ENCODE results near the gene ZNF778.

Gene ZNF778

DNA sequence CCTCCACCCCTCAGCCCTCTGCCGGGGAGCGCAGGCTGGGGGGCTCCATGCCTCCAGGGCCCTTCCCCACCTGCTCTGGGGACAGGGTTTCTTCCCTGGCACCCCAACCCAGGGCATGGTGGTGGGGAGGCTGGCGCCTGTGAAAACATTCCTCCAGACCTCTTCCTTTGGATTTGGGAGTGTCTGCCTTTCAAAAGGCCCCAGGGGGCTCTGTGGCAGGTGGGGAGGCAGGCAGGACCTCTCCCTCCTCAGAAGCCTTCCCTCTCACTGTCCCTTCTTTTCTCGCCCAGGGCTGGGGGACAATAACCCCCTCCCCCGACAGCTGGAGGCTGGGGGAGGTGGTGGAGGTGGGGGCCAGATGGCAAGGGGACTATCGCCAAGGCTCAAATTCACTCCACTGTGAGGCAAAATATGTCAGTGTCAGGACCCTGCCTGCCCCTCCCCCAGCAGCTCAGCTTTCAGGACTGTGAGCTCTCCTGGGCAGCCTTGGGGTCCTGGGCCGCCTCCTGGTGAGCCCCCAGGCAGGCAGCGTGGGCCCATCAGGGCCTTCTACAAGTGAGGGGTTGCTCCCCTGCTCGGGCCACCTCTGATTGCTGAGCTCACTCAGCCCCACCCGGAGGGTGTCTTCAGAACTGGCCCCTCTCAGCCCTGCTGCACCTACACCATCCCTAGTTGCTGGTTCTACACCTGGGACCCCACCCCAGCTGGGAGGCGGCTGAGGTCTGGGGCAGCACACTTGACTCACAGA is 44.2 kb upstream of the ZNF778 start:
- Histone ChIP-seq H3K27ac (ENCODE audit: low read length) (no peak overlapping the region), H3K27me3 (ENCODE audit: insufficient read depth, low read length, poor library complexity) (peaks cover 5% of the 10 kb centered on the region), H3K79me2 (ENCODE audit: insufficient read depth, low read length) (no peaks in the 10 kb centered on the region), H3K4me1 (ENCODE audit: insufficient read depth, low read length) (peaks cover 12% of the 10 kb centered on the region), H3K4me2 (ENCODE audit: insufficient read depth, low read length) (no peak overlapping the region), H3K9me3 (ENCODE audit: insufficient read depth, low read length, severe bottlenecking) (no peaks in the 10 kb centered on the region), H4K20me1 (ENCODE audit: insufficient read depth, low read length) (peaks cover 45% of the 10 kb centered on the region), H3K36me3 (ENCODE audit: insufficient read depth, low read length) (no peaks in the 10 kb centered on the region), H3K9ac (ENCODE audit: low read depth, low read length) (no peak overlapping the region), H2AFZ (ENCODE audit: low read depth, low read length) (no peak overlapping the region), H3K4me3 (ENCODE audit: low read depth in 1 of 2, low read length in 2 of 2) (no peak overlapping the region)
- ATAC-seq (ENCODE audit: insufficient read depth, low read depth) (no peak), DNase-seq (no peak)
- TF ChIP-seq, protein P1, sequence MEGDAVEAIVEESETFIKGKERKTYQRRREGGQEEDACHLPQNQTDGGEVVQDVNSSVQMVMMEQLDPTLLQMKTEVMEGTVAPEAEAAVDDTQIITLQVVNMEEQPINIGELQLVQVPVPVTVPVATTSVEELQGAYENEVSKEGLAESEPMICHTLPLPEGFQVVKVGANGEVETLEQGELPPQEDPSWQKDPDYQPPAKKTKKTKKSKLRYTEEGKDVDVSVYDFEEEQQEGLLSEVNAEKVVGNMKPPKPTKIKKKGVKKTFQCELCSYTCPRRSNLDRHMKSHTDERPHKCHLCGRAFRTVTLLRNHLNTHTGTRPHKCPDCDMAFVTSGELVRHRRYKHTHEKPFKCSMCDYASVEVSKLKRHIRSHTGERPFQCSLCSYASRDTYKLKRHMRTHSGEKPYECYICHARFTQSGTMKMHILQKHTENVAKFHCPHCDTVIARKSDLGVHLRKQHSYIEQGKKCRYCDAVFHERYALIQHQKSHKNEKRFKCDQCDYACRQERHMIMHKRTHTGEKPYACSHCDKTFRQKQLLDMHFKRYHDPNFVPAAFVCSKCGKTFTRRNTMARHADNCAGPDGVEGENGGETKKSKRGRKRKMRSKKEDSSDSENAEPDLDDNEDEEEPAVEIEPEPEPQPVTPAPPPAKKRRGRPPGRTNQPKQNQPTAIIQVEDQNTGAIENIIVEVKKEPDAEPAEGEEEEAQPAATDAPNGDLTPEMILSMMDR (IDR thresholded peaks at IDR 0.05; ENCODE audit: borderline replicate concordance, extremely low read depth, low read length, poor library complexity, severe bottlenecking) = no peak
- no peak for TF ChIP-seq EZH2 (IDR thresholded peaks at IDR 0.05; ENCODE audit: borderline replicate concordance, low read depth, low read length, severe bottlenecking)

DNA sequence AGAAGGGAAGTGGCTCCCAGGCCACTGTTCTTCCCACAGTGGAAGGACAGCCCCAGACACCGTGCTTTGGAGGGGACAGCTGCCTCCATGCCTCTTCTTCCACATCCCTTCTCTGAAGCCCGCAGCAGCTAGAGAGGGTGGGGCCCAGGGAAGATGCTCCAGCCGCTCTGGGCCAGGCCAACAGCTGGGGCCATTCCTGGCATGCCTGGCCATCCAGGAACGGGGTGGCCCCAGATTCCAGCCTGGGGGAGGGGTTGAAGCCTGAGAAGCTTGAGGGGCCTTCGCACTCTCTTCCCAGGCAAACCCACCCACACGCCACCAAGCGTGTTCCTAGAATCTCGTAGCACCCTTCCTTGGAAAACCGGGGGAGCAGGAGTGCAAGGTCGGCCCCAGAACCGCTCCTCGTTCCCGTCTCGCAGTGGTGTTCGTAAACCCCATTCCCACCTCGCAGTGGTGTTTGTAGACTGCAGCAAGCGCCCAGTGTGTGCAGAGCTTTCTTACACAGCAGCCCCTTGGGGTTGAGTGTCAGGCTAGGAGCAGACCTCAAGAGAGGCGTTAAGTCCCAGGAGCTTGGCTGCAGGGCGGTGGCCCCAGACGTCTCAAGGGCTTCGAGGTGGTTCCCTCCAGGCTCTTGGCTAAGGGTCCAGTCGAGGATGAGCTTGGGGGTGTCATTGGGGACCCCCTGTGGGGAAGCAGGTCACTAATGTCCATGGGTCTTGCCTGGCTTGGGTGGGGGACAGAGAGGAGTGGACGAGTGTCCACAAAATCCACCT is 43.3 kb upstream of the ZNF778 start:
- Histone ChIP-seq H3K79me2 (ENCODE audit: insufficient read depth, low read length) (no peaks in the 10 kb centered on the region), H3K4me1 (ENCODE audit: insufficient read depth, low read length) (peaks cover 12% of the 10 kb centered on the region), H3K27ac (ENCODE audit: low read length) (no peak overlapping the region), H2AFZ (ENCODE audit: low read depth, low read length) (no peak overlapping the region), H3K9ac (ENCODE audit: low read depth, low read length) (no peak overlapping the region), H3K36me3 (ENCODE audit: insufficient read depth, low read length) (no peaks in the 10 kb centered on the region), H3K4me3 (ENCODE audit: low read depth in 1 of 2, low read length in 2 of 2) (no peak overlapping the region), H3K9me3 (ENCODE audit: insufficient read depth, low read length, severe bottlenecking) (no peaks in the 10 kb centered on the region), H3K27me3 (ENCODE audit: insufficient read depth, low read length, poor library complexity) (peaks cover 5% of the 10 kb centered on the region), H3K4me2 (ENCODE audit: insufficient read depth, low read length) (no peak overlapping the region), H4K20me1 (ENCODE audit: insufficient read depth, low read length) (peaks cover 42% of the 10 kb centered on the region)
- TF ChIP-seq, protein P1 (IDR thresholded peaks at IDR 0.05; ENCODE audit: borderline replicate concordance, extremely low read depth, low read length, poor library complexity, severe bottlenecking) = no peak
- no peak for TF ChIP-seq EZH2 (IDR thresholded peaks at IDR 0.05; ENCODE audit: borderline replicate concordance, low read depth, low read length, severe bottlenecking)
- no peak for ATAC-seq (ENCODE audit: insufficient read depth, low read depth)
- DNase-seq = no peak

DNA sequence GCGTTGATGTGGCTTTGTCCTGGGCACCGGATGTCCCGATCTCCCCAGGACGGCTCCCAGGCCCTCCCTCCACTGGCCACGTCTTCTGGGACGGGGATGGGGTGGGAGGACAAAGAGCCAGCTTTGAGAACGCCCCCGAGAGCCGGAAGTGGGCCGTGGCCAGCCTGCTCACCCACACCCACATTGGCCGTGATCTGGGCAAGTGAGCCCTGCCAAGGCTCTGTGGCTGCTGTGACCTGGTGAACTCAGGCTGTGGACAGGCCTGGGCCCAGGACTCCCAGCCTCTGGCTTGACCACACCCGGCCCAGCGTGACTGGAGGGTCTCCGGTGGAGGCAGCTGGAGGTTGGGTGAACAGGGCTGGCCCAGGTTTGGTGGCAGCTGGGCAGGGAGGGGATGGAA is 42.6 kb upstream of the ZNF778 start:
- Histone ChIP-seq H3K4me1 (ENCODE audit: insufficient read depth, low read length) (peaks cover 12% of the 10 kb centered on the region), H3K79me2 (ENCODE audit: insufficient read depth, low read length) (no peaks in the 10 kb centered on the region), H3K36me3 (ENCODE audit: insufficient read depth, low read length) (no peaks in the 10 kb centered on the region), H3K27me3 (ENCODE audit: insufficient read depth, low read length, poor library complexity) (peaks cover 5% of the 10 kb centered on the region), H3K4me2 (ENCODE audit: insufficient read depth, low read length) (no peak overlapping the region), H2AFZ (ENCODE audit: low read depth, low read length) (no peak overlapping the region), H3K9me3 (ENCODE audit: insufficient read depth, low read length, severe bottlenecking) (no peaks in the 10 kb centered on the region), H4K20me1 (ENCODE audit: insufficient read depth, low read length) (peaks cover 39% of the 10 kb centered on the region), H3K4me3 (ENCODE audit: low read depth in 1 of 2, low read length in 2 of 2) (no peak overlapping the region), H3K9ac (ENCODE audit: low read depth, low read length) (no peak overlapping the region), H3K27ac (ENCODE audit: low read length) (no peak overlapping the region)
- no peak for ATAC-seq (ENCODE audit: insufficient read depth, low read depth)
- TF ChIP-seq, protein P1 (IDR thresholded peaks at IDR 0.05; ENCODE audit: borderline replicate concordance, extremely low read depth, low read length, poor library complexity, severe bottlenecking) = no peak
- no peak for TF ChIP-seq EZH2 (IDR thresholded peaks at IDR 0.05; ENCODE audit: borderline replicate concordance, low read depth, low read length, severe bottlenecking)
- no peak for DNase-seq
